Subcutaneous abdominal adipose tissue (tissue), 5 donors: ENCODE data around the gene ATP10A.

Experiments used
- H3K27ac ChIP-seq: one replicate; pipeline ENCODE4 v1.7.0; 2013; ENCODE audit warnings: low read depth, mild to moderate bottlenecking, inconsistent platforms, low read length, moderate library complexity
- H3K27me3 ChIP-seq, 5 donors: one replicate each; pipeline ENCODE4 v1.7.0; 2013; ENCODE audit warnings: low read length in 5 of 5, inconsistent platforms in 1 of 5; ENCODE audit not compliant: control insufficient read depth in 5 of 5, insufficient read depth in 4 of 5
- H3K36me3 ChIP-seq, 5 donors: one replicate each; pipeline ENCODE4 v1.7.0; 2013; ENCODE audit warnings: low read length in 5 of 5; ENCODE audit not compliant: control insufficient read depth in 5 of 5, insufficient read depth in 5 of 5
- H3K4me1 ChIP-seq, 5 donors: one replicate each; pipeline ENCODE4 v1.7.0; 2013; ENCODE audit warnings: low read length in 5 of 5, mild to moderate bottlenecking in 3 of 5, moderate library complexity in 1 of 5; ENCODE audit not compliant: control insufficient read depth in 5 of 5, insufficient read depth in 5 of 5
- H3K4me3 ChIP-seq, 5 donors: one replicate each; pipeline ENCODE4 v1.7.0; 2013; ENCODE audit warnings: low read length in 5 of 5, low read depth in 1 of 5
- H3K9ac ChIP-seq, 5 donors: one replicate each; pipeline ENCODE4 v1.7.0; 2013; ENCODE audit warnings: low read length in 5 of 5, mild to moderate bottlenecking in 4 of 5, moderate library complexity in 3 of 5
- H3K9me3 ChIP-seq, 5 donors: one replicate each; pipeline ENCODE4 v1.7.0; 2013; ENCODE audit warnings: low read length in 5 of 5; ENCODE audit not compliant: control insufficient read depth in 5 of 5
- donor health status: healthy.
- donor health status: healthy.
- donor health status: healthy.
- donor health status: healthy.
- donor health status: healthy.

The ATP10A gene

GRCh38 chr15:25711691-25712090 is 151.4 kb downstream of the ATP10A start:
- H3K9ac ChIP-seq: no peak overlapping the region
- no peak overlapping the region for H3K4me3 ChIP-seq
- no peak overlapping the region for H3K27ac ChIP-seq
- no peaks in the 10 kb centered on the region for H3K4me1 ChIP-seq
- no peaks in the 10 kb centered on the region for H3K9me3 ChIP-seq
- H3K27me3 ChIP-seq: no peaks in the 10 kb centered on the region
- peaks cover 0 to 25% (median 13%) of the 10 kb centered on the region in 5 donors for H3K36me3 ChIP-seq

GRCh38 chr15:25711164-25711563 is 152.0 kb downstream of the ATP10A start:
- Histone ChIP-seq H3K27ac (no peak overlapping the region), H3K4me1 (no peaks in the 10 kb centered on the region), H3K9ac (no peak overlapping the region), H3K9me3 (no peaks in the 10 kb centered on the region), H3K36me3 (peaks cover 0 to 25% (median 10%) of the 10 kb centered on the region in 5 donors), H3K27me3 (no peaks in the 10 kb centered on the region), H3K4me3 (no peak overlapping the region)

DNA sequence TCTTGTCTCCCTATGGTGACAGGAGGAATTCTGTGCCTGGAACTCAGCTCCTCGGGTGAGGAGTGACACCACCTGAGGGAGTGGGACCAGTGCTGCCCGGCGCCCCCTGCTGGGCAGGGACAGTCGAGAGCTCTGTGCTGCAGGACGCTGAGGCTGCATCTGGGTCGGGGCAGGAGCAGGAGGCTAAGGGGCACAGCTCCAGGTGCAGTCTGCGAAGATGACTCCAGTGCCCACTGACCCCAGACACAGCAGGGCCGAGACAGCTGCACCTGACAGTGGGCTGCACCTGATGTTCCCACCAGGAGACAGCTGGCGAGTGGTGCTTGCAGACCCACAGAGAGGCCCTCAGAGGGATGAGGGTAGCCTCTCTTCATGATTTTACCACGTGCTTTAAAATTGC is 152.9 kb downstream of the ATP10A start:
- Histone ChIP-seq H3K9me3 (no peaks in the 10 kb centered on the region), H3K9ac (no peak overlapping the region), H3K27me3 (no peaks in the 10 kb centered on the region), H3K27ac (no peak overlapping the region), H3K4me1 (no peaks in the 10 kb centered on the region), H3K36me3 (peaks cover 0 to 31% (median 10%) of the 10 kb centered on the region in 5 donors), H3K4me3 (no peak overlapping the region)

DNA sequence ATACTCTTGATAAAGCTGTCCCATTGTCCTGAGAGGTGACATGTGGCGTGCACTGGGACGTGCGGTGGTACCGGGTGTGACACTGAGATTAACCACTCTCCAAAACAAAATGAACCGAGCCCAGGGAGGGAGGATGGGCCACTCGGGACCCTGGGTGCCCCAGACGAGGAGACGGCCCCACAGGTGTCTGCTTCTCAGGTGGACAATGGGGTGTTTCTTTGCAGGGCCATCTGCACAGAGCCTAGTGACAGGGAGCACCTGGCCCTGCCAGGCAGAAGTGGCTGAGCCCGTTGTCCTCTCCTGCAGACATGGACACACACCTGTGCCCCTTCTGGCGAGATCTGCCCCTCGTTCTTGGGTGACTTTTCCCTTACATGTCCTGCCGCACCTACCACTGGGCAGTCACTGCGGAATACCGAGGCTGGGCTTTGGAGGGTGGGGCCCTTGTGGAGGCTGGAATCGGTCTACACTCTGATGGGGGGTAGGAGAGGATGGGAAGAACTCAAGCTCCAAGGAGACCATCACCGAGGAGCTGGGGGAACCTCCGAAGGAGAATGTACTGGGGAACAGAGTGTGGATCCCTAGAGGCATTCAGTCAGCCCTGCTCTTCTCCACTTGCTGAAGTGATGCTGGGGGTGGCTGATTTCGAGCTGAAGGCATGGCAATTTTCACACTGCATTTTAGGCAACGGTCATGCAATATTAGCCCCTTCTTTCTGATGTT is 153.5 kb downstream of the ATP10A start:
- H3K9me3 ChIP-seq: no peaks in the 10 kb centered on the region
- no peak overlapping the region for H3K9ac ChIP-seq
- no peak overlapping the region for H3K27ac ChIP-seq
- H3K27me3 ChIP-seq: no peaks in the 10 kb centered on the region
- H3K4me3 ChIP-seq: no peak overlapping the region
- no peaks in the 10 kb centered on the region for H3K4me1 ChIP-seq
- peaks cover 0 to 31% (median 10%) of the 10 kb centered on the region in 5 donors for H3K36me3 ChIP-seq

- Histone ChIP-seq H3K9ac (no peak overlapping the region), H3K4me1 (no peaks in the 10 kb centered on the region), H3K9me3 (no peaks in the 10 kb centered on the region), H3K36me3 (peaks cover 0 to 24% (median 4%) of the 10 kb centered on the region in 5 donors), H3K27ac (no peak overlapping the region), H3K4me3 (no peak overlapping the region), H3K27me3 (no peaks in the 10 kb centered on the region)
Observed at GRCh38 chr15:25708391-25708790, 154.7 kb downstream of the ATP10A start.

DNA sequence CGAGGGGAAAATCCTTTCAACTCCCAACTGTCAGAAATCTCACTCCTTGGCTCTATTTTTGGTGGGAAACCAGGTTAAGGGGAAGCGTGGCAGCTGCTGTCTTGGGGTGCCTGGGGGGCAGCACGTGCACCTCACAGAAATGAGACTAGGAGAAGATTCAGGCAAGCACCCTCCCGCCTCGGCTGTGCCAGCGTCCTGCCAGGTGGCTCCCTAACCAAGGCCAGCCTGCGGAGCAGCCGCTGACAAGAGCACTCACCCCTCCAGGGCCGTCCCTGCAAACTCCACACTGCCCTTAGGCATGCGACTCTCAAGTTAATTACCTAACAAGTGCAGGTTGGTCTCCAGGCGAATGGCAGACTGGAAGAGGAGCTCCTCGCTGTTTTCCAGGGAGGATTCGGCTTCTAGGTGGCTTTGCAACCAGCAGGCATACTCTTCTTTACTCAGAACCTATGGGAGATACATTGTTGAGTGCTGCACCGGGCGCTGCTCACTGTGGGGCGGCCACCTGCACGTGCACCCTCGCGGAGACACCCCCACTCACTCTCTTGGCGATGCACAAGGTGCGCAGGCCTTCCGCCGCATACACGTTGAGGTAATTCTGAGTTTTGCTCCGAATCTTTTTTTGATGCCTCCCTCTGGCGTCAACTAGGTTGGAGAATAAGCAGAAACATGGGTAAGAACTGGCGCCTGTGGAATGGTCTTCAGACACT is 155.3 kb downstream of the ATP10A start:
- Histone ChIP-seq H3K36me3 (peaks cover 0 to 18% (median 4%) of the 10 kb centered on the region in 5 donors), H3K27me3 (no peaks in the 10 kb centered on the region)

DNA sequence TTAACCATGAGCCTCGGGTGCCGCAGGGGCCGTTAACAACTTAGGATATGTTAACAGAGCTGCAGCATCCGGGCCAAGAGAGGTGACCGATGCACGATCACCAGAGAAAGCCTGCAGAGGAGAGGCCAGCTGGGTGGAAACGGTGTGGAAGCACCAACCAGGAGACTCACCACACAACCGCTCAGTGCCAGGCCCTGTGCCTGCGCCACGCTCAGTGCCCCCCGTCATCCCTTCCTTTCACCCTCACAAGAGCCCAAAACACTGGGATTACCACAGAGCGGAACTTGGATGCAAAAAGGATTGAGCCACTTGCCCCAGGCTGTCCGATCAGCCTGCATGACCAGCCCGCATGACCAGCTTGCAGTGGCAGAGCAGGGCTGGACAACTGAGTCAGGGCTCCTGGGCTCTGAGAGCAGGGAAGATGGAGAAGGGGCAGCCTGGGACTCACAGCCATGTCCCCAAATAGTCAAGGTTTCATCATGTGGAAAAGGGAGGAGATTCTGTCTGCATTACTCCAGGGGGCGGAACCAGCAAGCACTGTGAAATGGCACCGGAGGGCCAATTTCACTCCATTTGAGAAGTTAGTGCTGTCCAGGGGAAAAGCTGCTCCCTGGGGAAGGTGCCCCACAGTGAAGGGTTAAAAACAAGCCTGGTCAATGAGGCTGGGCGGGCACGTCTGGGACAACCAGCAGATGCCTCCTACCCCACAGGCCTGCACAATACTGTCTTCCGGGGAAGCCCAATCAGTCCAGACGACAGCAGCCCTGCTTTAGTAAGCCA is 156.8 kb downstream of the ATP10A start:
- Histone ChIP-seq H3K4me3 (no peak overlapping the region), H3K27ac (no peak overlapping the region), H3K27me3 (no peaks in the 10 kb centered on the region), H3K9ac (no peak overlapping the region), H3K36me3 (peaks cover 0 to 22% (median 4%) of the 10 kb centered on the region in 5 donors), H3K4me1 (no peaks in the 10 kb centered on the region), H3K9me3 (no peaks in the 10 kb centered on the region)

More for the DNA sequence above, 155.3 kb downstream of the ATP10A start:
- Histone ChIP-seq H3K4me1 (no peaks in the 10 kb centered on the region), H3K9ac (no peak overlapping the region), H3K9me3 (no peaks in the 10 kb centered on the region), H3K27ac (no peak overlapping the region), H3K4me3 (no peak overlapping the region)

DNA sequence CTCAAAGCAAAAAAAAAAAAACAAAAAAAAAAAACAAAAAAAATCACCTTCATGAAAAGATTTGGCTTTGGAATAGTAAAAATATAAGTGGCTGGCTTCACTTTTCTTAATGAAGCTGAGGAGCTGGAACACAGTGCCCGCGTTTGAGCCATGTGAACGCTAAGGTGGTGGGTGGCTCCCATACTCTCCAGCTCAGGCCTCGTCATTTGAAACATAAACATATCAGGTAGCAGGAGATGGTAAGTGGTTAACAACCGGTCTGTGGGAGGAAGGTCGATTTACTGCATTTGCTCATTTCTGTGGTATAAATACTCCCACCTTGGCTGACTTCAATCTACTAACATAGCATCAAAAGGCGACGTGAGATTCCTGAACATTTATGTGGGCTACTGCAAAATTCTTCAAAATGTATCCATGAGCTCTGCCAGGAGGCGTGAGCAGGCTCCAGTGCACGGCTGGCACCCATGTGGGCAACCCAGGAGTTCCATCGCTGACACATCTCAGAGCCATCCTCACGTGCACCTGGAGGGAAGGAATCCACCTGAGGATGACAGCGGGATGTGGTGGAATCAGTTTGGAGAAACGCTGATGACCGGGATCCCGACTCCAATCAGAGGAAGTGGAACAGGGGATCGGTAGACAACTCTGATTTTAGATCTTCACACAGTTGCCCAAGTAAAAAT is 157.6 kb downstream of the ATP10A start:
- Histone ChIP-seq H3K4me3 (no peak overlapping the region), H3K4me1 (no peaks in the 10 kb centered on the region), H3K27me3 (no peaks in the 10 kb centered on the region), H3K27ac (no peak overlapping the region), H3K9me3 (no peaks in the 10 kb centered on the region), H3K36me3 (peaks cover 0 to 27% (median 10%) of the 10 kb centered on the region in 5 donors), H3K9ac (no peak overlapping the region)

DNA sequence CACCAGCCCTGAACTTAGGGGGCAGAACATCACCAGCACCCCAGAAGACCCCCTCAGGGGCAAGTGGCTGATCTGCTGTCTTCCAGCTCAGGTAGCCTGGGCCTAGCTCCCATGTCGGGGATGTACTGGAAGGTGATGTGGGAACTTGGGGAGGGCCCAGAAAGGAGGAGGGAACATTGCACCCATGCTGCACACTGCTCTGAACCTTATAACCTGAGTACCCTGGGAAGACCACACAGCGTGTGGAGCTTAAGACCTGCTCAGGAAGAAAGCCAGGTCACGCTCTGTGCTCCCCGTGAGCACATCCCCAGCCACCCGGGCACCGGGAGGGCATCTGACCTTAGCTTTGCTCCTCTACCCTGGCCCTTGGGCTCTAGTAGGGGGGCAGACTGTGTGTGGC is 159.4 kb downstream of the ATP10A start:
- Histone ChIP-seq H3K27ac (no peak overlapping the region), H3K4me3 (no peak overlapping the region), H3K4me1 (no peaks in the 10 kb centered on the region), H3K9ac (no peak overlapping the region), H3K36me3 (peaks cover 0 to 27% (median 10%) of the 10 kb centered on the region in 5 donors), H3K27me3 (no peaks in the 10 kb centered on the region), H3K9me3 (no peaks in the 10 kb centered on the region)
